GM06990 (cell line): ENCODE data around the gene ARID1B.

Source experiments
- DNase-seq: peaks from one replicate; pipeline ENCODE4 v3.0.0-alpha.2; 2011; ENCODE audit not compliant: insufficient read length; ENCODE audit errors: extremely low read depth
- H3K27me3 ChIP-seq: replicated peaks from 2 replicates; pipeline ENCODE4 v1.6.0; 2011; ENCODE audit warnings: low read length; ENCODE audit not compliant: control insufficient read depth, insufficient read depth
- H3K36me3 ChIP-seq: 2 replicates; pipeline ENCODE4 v1.5.1; 2011; ENCODE audit warnings: low read length; ENCODE audit not compliant: control insufficient read depth, insufficient read depth
- H3K4me3 ChIP-seq: replicated peaks from 2 replicates; pipeline ENCODE4 v1.5.1; 2011; ENCODE audit warnings: low read depth, mild to moderate bottlenecking, control low read depth, low read length
- CTCF ChIP-seq: IDR thresholded peaks from 2 replicates; pipeline ENCODE4 v1.5.1; 2011; ENCODE audit warnings: low read length, control low read depth, mild to moderate bottlenecking, inconsistent platforms; ENCODE audit not compliant: insufficient read depth, poor library complexity, severe bottlenecking

Gene ARID1B

GRCh38 chr6:157107571-157107914, 330.4 kb downstream of the ARID1B start:
- Histone ChIP-seq H3K4me3 (no peak overlapping the region), H3K36me3 (peaks cover 8% of the 10 kb centered on the region), H3K27me3 (no peaks in the 10 kb centered on the region)
- no peak for TF ChIP-seq CTCF
- no peak for DNase-seq

DNA sequence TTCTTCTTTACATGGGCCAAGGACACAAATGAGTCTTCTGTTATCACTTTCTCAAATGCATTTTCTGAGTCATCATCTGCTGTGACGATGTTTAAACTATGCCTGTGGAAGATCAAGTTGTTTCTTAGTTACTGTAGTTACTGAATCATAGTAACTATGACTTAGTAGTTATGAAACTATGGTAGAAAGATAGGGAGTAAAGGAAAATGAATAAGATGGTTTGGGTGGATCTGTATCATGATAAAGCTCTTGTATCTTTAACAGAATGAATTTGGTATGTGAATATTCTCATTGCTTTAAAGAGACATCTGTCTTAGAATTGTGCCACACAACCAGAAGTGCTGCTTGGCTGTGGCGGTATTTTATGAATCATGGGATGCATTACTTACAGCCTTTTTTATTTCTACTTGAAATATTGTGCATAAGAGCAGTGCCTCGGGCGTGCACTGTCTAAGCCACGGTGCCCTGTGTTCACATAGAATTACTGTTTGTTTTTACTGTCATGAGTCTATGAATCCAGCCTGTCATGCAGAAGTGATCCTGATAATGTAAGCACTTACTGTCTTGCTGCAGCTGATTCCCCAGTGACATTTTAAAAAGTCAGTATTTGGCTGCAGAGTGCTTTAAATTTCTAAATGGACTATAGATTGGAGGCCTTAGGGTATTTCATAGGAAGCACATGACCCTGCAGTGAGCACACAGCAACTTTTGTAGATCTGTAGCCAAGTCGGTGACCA, 330.9 kb downstream of the ARID1B start:
- no peak for DNase-seq
- Histone ChIP-seq H3K36me3 (peaks cover 8% of the 10 kb centered on the region), H3K27me3 (no peaks in the 10 kb centered on the region), H3K4me3 (no peak overlapping the region)
- no peak for TF ChIP-seq CTCF

- DNase-seq: no peak
- H3K4me3 ChIP-seq: no peak overlapping the region
- no peaks in the 10 kb centered on the region for H3K27me3 ChIP-seq
- no peak for TF ChIP-seq CTCF
- H3K36me3 ChIP-seq: peaks cover 9% of the 10 kb centered on the region
Observed at GRCh38 chr6:157108923-157109322, 331.7 kb downstream of the ARID1B start.

DNA sequence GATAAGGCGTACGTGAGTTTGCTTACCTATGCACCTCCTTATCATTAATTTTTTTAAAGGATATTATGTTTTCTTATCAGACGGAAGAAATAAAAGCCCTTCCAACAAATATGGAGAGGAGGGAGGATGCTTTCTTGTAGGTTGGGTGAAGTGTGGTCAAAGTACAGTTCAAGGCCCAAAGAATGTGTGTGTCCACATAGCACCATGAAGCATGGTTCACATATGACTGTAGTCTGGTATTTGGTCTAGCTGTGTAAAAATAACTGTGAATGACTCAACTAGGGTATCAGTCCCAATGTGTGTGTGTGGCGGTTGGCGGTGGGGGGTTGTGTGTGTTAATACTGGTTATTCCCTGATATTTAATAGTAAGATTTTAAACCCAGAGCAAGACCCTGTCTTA, 333.4 kb downstream of the ARID1B start:
- no peak for DNase-seq
- peaks cover 9% of the 10 kb centered on the region for H3K36me3 ChIP-seq

DNA sequence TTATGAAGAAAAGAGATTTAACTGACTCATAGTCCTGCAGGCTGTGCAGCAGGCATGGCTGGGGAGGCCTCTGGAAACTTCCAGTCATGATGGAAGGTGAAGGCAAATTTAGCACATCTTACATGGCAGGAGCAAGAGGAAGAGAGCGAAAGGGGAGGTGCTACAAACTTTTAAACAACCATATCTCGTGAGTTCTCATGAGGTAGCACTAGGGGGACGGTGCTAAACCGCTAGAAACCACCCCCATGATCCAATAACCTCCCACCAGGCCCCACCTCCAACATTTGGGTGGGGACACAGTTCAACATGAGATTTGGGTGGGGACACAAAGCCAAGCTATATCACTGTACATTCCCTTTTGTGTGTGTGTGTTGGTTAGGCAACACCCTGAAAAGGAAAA, 336.2 kb downstream of the ARID1B start:
- no peak for TF ChIP-seq CTCF
- Histone ChIP-seq H3K27me3 (no peaks in the 10 kb centered on the region), H3K4me3 (no peak overlapping the region), H3K36me3 (peaks cover 9% of the 10 kb centered on the region)
- DNase-seq: no peak

More for the DNA sequence above, 333.4 kb downstream of the ARID1B start:
- Histone ChIP-seq H3K27me3 (no peaks in the 10 kb centered on the region), H3K4me3 (no peak overlapping the region)
- no peak for TF ChIP-seq CTCF

DNA sequence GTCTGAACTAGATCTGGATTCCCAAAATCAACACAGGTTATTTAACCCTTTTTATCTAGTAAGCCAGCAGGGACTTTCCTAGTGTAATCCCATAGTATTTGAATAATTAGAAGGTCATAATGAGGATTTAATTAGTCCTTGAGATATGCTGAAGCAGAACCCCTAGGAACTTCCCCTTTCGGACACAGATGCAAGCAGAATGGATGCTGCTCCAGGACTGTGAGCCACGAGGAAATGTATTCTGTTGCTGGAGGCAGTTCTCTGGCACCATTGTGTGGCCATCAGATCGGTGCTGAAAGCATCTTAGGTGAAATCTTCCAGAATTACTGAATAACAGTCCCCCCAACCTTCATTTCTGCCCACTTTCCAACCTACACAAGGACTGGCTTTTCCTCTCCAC, 339.2 kb downstream of the ARID1B start:
- Histone ChIP-seq H3K27me3 (no peaks in the 10 kb centered on the region), H3K4me3 (no peak overlapping the region), H3K36me3 (peaks cover 5% of the 10 kb centered on the region)
- no peak for TF ChIP-seq CTCF
- DNase-seq: no peak
